K562 (cell line): ENCODE results near the gene ICAM1. TPM values are rescaled to one million over a fixed set of nuclear protein-coding genes. Genes with fewer than 3 reads are reported as not detected.

Experiments
- ATAC-seq: fragments of 200-7000 bp; cut with Tn5 transposase; 3 replicates; pipeline ENCODE4 v1.9.1; 2020; ENCODE audit warnings: moderate library complexity
- BruUV-seq: library from RNA; stranded (reverse); fragments of 400-500 nt; replicated peaks from 2 replicates; lab custom pipeline; 2021; lab: Mats Ljungman, UMichigan
- CTCF ChIA-PET: fragments of 300-600 bp; formaldehyde crosslinking; extraction: SDS; loops from one replicate; lab custom pipeline; 2021; ENCODE audit warnings: low intra/inter-chr PET ratio; lab: Yijun Ruan, JAX
- POLR2A ChIA-PET: fragments of 300-600, 350-650 bp; sonication (Branson Sonifier 250); formaldehyde crosslinking; extraction: SDS; loops from one replicate; lab custom pipeline; 2021; ENCODE audit warnings: antibody characterized with exemption, inconsistent platforms; lab: Yijun Ruan, JAX
- DNase-seq, 4 experiments: peaks; one replicate each; pipeline versions ENCODE4 v3.0.0 to v3.0.0-alpha.2; 2011 to 2018; ENCODE audit warnings: low spot score in 3 of 4, mixed read lengths in 3 of 4; ENCODE audit errors: extremely low read depth in 1 of 4
- FAIRE-seq: peaks from 2 replicates; lab custom pipeline; 2011; peaks lifted over from hg19 to GRCh38; lab: Jason Lieb, UNC
- H2AFZ ChIP-seq: 2 replicates; pipeline ENCODE4 v1.6.0; 2011; ENCODE audit warnings: low read depth, low read length, control low read depth, inconsistent platforms
- H3K27ac ChIP-seq: fragments of 200-600 bp; 3 replicates; pipeline ENCODE4 v1.8.0; 2011; ENCODE audit warnings: low read depth, mild to moderate bottlenecking, control low read depth, inconsistent platforms, low read length, moderate library complexity, mixed read lengths; ENCODE audit errors: extremely low read depth
- H3K27me3 ChIP-seq, 2 experiments: fragments of 300-600 bp in 1 of 2; 2 replicates in 1 of 2; 3 replicates in 1 of 2; pipeline versions ENCODE4 v1.6.0 to v1.8.0; 2011; ENCODE audit warnings: inconsistent platforms in 2 of 2, low read length in 2 of 2, mild to moderate bottlenecking in 1 of 2, mixed read lengths in 1 of 2, moderate library complexity in 1 of 2; ENCODE audit not compliant: control insufficient read depth in 2 of 2, insufficient read depth in 2 of 2
- H3K36me3 ChIP-seq: fragments of 300-600 bp; 3 replicates; pipeline ENCODE4 v1.8.0; 2011; ENCODE audit warnings: mild to moderate bottlenecking, low read length, inconsistent platforms; ENCODE audit not compliant: control insufficient read depth, insufficient read depth
- H3K4me1 ChIP-seq, 2 experiments: fragments of 200-600 bp in 1 of 2; replicated peaks in 1 of 2; 2 replicates in 1 of 2; 3 replicates in 1 of 2; pipeline versions ENCODE4 v1.5.1 to v1.8.0; 2011; ENCODE audit warnings: inconsistent platforms in 2 of 2, low read length in 2 of 2, mild to moderate bottlenecking in 1 of 2, mixed read lengths in 1 of 2, moderate library complexity in 1 of 2; ENCODE audit not compliant: control insufficient read depth in 2 of 2, insufficient read depth in 2 of 2
- H3K4me2 ChIP-seq: 2 replicates; pipeline ENCODE4 v1.6.1; 2011; ENCODE audit warnings: low read length, control low read depth, inconsistent platforms, mixed read lengths; ENCODE audit not compliant: insufficient read depth
- H3K4me3 ChIP-seq: fragments of 200-600 bp; sonication (generic), shearing (Covaris generic); 2 replicates; pipeline ENCODE4 v1.5.1; 2016; ENCODE audit warnings: control low read depth, inconsistent platforms
- H3K79me2 ChIP-seq: fragments of 200-600 bp; 3 replicates; pipeline ENCODE4 v1.8.0; 2011; ENCODE audit warnings: low read length, inconsistent platforms; ENCODE audit not compliant: control insufficient read depth, insufficient read depth
- H3K9ac ChIP-seq, 2 experiments: 2 replicates each; pipeline versions ENCODE4 v1.6.0 to v1.6.1; 2011; ENCODE audit warnings: low read depth in 2 of 2, low read length in 2 of 2, control low read depth in 1 of 2, inconsistent platforms in 1 of 2, mild to moderate bottlenecking in 1 of 2, mixed read lengths in 1 of 2; ENCODE audit not compliant: insufficient read depth in 1 of 2
- H3K9me1 ChIP-seq: one replicate; pipeline ENCODE4 v1.6.0; 2011; ENCODE audit warnings: inconsistent platforms, mild to moderate bottlenecking, low read length, moderate library complexity; ENCODE audit not compliant: control insufficient read depth, insufficient read depth
- H3K9me3 ChIP-seq: replicated peaks from 2 replicates; pipeline ENCODE4 v1.5.1; 2011; ENCODE audit warnings: low read depth, low read length, inconsistent platforms; ENCODE audit not compliant: control insufficient read depth, insufficient read depth
- H4K20me1 ChIP-seq: replicated peaks from 2 replicates; pipeline ENCODE4 v1.6.1; 2011; ENCODE audit warnings: low read length, inconsistent platforms, mixed read lengths; ENCODE audit not compliant: control insufficient read depth, insufficient read depth
- CBFA2T3 ChIP-seq: fragments of 450-650 bp; IDR thresholded peaks from 2 replicates; pipeline ENCODE4 v1.6.1; 2017
- ETV1 ChIP-seq: fragments of 450-650 bp; conservative IDR thresholded peaks from 2 replicates; pipeline ENCODE4 v1.6.1; 2016; ENCODE audit warnings: missing genetic modification characterization, control low read depth, low read depth, missing compliant biosample characterization
- NEUROD1 ChIP-seq: fragments of 150-350 bp; IDR thresholded peaks from 2 replicates; pipeline ENCODE4 v1.6.1; 2014; ENCODE audit warnings: borderline replicate concordance, low read length, low read depth; ENCODE audit not compliant: partially characterized antibody
- THRAP3 ChIP-seq: fragments of 450-650 bp; IDR thresholded peaks from 2 replicates; pipeline ENCODE4 v1.6.1; 2016; ENCODE audit warnings: mild to moderate bottlenecking, inconsistent platforms, borderline replicate concordance
- ZBTB7A ChIP-seq: IDR thresholded peaks from 2 replicates; pipeline ENCODE4 v1.6.1; 2011; ENCODE audit warnings: low read depth, mild to moderate bottlenecking, low read length, moderate library complexity, borderline replicate concordance; ENCODE audit not compliant: control insufficient read depth
- ZNF79 ChIP-seq: fragments of 250-450 bp; sonication (Bioruptor Pico); IDR thresholded peaks from 2 replicates; pipeline ENCODE4 v1.4.0; 2020; ENCODE audit warnings: low read depth, mild to moderate bottlenecking, moderate library complexity
- ZSCAN32 ChIP-seq: fragments of 450-650 bp; formaldehyde crosslinking; IDR thresholded peaks from 2 replicates; pipeline ENCODE4 v1.4.0; 2020; ENCODE audit warnings: mild to moderate bottlenecking, moderate library complexity
- WGBS: fragments of 100-300 bp; shearing (Covaris generic); methylation state at CpG from one replicate; pipeline ENCODE4 v1.1.6; 2016; ENCODE audit warnings: low coverage, mixed read lengths; ENCODE audit not compliant: insufficient coverage; ENCODE audit errors: missing lambda C conversion rate; 5-methylcytosine and 5-hydroxymethylcytosine counted together
- in situ Hi-C: fragments of 300-500 bp; cut with MboI; formaldehyde crosslinking; loops from 4 replicates; pipeline ENCODE4 v1.15.0; 2018; ENCODE audit warnings: inconsistent platforms, mixed read lengths
- intact Hi-C: fragments of 100-400 bp; cut with micrococcal nuclease; formaldehyde crosslinking; loops from 2 replicates; pipeline ENCODE4 v1.14.2; 2022
- polyA plus RNA-seq, 8 experiments: library from polyadenylated mRNA; depleted of rRNA in 4 of 8; stranded (reverse) in 5 of 8; unstranded in 3 of 8; fragments of >200 nt; fragmentation: Nextera tagmentation in 2 of 8; fragmentation: Illumina TruSeq in 1 of 8; extraction: Ambion mirVana in 2 of 8; extraction: Trizol in 1 of 8; gene quantifications; 2 replicates each; pipeline versions ENCODE4 v1.2.1 to v1.2.3, GENCODE V29; 2011 to 2014; ENCODE audit warnings: inconsistent platforms in 1 of 8, missing spikeins in 1 of 8
- total RNA-seq, 7 experiments: library from RNA; depleted of rRNA in 6 of 7; stranded (reverse); fragments of >200 nt in 6 of 7; fragmentation: Illumina TruSeq in 2 of 7; extraction: Trizol in 2 of 7; gene quantifications; 2 replicates each; pipeline versions ENCODE4 v1.2.1 to v1.2.3, GENCODE V29; 2011 to 2021; ENCODE audit warnings: low replicate concordance in 1 of 7
- TF ChIP-seq, protein P1 (sequence below): sonication (generic); formaldehyde crosslinking; IDR thresholded peaks from 2 replicates; pipeline ENCODE4 v1.8.1; 2023; ENCODE audit warnings: mild to moderate bottlenecking, missing genetic modification reagents

Gene ICAM1
- total and polyA plus RNA-seq, 9 of the 15 experiments (the other 6 are each of a cell fraction or from before 2014, with no cell fraction given) = 2.3 to 24.4 (median 13.4) TPM

DNA sequence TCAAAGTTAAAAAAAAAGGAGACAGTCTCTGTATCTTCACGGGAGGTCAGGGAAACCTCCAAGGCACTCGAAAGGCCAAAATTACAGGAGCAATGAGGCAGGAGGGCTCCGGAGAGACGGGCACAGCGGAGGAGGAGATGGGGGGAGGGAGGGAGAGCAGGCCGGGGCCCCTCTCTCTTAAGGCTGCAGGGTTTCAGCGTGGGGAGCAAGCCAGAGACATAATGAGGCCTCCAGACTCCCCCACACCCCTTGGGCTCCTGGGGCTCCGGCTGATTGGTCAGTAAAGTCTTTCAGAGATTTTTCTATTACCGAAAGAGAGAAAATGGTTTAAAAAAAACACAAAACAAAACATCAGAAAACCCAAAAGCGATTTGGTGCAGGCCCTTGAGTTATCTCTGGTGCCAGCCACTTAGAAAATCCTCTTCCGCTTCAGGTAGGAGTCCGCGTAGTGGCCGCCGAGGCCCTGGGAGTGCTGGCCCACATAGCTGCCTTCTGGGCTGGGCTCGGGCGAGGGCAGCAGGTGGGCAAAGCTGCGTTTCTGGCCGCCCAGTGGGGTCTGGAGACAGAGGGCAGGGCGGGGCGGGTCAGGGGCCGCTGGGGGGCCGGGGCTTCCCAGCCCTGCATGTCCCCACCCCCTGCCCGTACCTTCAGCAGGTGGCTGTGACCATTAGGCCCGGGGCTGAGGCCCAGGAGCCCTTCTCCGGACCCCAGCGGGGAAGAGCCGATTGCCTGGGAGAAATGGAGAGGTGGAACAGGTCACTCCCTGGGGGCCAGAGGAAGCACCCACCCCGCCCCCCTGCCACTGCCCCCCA lies 46.3 kb downstream of the ICAM1 start:
- BruUV-seq = no TSS peak
- no peaks in the 10 kb centered on the region for H3K9me1 ChIP-seq
- no peak overlapping the region for H2AFZ ChIP-seq
- in situ Hi-C loops = no loop called here
- H3K27ac ChIP-seq = no peak overlapping the region
- ATAC-seq = no peak
- TF ChIP-seq ZSCAN32 (CRISPR knock-in tag) = no peak
- TF ChIP-seq ZBTB7A = peak; percentile 19; the same call in 1 of the 2 replicates
- TF ChIP-seq ZNF79 (CRISPR knock-in tag) = no peak
- no peak for TF ChIP-seq ETV1
- TF ChIP-seq, protein P1, sequence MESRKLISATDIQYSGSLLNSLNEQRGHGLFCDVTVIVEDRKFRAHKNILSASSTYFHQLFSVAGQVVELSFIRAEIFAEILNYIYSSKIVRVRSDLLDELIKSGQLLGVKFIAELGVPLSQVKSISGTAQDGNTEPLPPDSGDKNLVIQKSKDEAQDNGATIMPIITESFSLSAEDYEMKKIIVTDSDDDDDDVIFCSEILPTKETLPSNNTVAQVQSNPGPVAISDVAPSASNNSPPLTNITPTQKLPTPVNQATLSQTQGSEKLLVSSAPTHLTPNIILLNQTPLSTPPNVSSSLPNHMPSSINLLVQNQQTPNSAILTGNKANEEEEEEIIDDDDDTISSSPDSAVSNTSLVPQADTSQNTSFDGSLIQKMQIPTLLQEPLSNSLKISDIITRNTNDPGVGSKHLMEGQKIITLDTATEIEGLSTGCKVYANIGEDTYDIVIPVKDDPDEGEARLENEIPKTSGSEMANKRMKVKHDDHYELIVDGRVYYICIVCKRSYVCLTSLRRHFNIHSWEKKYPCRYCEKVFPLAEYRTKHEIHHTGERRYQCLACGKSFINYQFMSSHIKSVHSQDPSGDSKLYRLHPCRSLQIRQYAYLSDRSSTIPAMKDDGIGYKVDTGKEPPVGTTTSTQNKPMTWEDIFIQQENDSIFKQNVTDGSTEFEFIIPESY (CRISPR knock-in tag) = 0 out of 2 replicates have a peak, but pooled peaks have one; percentile 32
- no peak for TF ChIP-seq THRAP3
- TF ChIP-seq NEUROD1 = no peak
- no peak for TF ChIP-seq CBFA2T3
- TF ChIP-seq, all 486 proteins: peak for 2
- no peak for FAIRE-seq
- Histone ChIP-seq H3K4me1 (peaks cover 16 to 56% of the 10 kb centered on the region in 2 experiments), H3K36me3 (peaks cover 73% of the 10 kb centered on the region; the same call in 2 of the 3 replicates), H3K27me3 (no peaks in the 10 kb centered on the region), H3K9me3 (no peaks in the 10 kb centered on the region), H4K20me1 (0 out of 2 replicates have a peak, but pooled peaks cover 8% of the 10 kb centered on the region), H3K9ac (peak overlapping the region in 1 of 2 experiments; percentile 96; a peak in 1 of 4 replicates), H3K79me2 (peaks cover 23% of the 10 kb centered on the region), H3K4me2 (no peak overlapping the region), H3K4me3 (no peak overlapping the region)
- ChIA-PET POLR2A (interaction anchor here (0.6 to 3.3 kb wide), 5 partner anchors 8 to 47 kb away, joined by 3 to 19 read pairs (median 7); partner anchors contain the start of genes ICAM1 and RAVER1), CTCF (no interaction called here)
- WGBS = 80% methylated on average over 16 of the region's 29 CpGs
- intact Hi-C loops = no loop called here
- no peak for DNase-seq
